Esophagus muscularis mucosa (tissue), 4 donors: ENCODE results near the gene ADAMTS20. TPM values are rescaled to one million over a fixed set of nuclear protein-coding genes. Genes with fewer than 3 reads are reported as not detected.

ENCODE experiments used
- DNase-seq: peaks from one replicate; pipeline ENCODE4 v3.0.0-alpha.2; 2017; ENCODE audit errors: extremely low spot score
- H3K27ac ChIP-seq, 4 donors: fragments of 200-600 bp; sonication (generic); replicated peaks in 1 of 4; 1 replicate in 3 of 4; 2 replicates in 1 of 4; pipeline ENCODE4 v1.5.1; 2016 to 2019; ENCODE audit warnings: mild to moderate bottlenecking in 1 of 4
- H3K27me3 ChIP-seq, 4 donors: fragments of 200-600 bp; sonication (generic); one replicate each; pipeline versions ENCODE4 v1.5.1 to v1.6.0; 2016 to 2019
- H3K36me3 ChIP-seq, 4 donors: fragments of 200-600 bp; sonication (generic); one replicate each; pipeline ENCODE4 v1.5.1; 2016 to 2019
- H3K4me1 ChIP-seq, 4 donors: fragments of 200-600 bp; sonication (generic); one replicate each; pipeline ENCODE4 v1.5.1; 2016 to 2019
- H3K4me3 ChIP-seq, 4 donors: fragments of 200-600 bp; sonication (generic); 1 replicate in 2 of 4; 2 replicates in 2 of 4; pipeline ENCODE4 v1.5.1; 2016 to 2019; ENCODE audit warnings: mild to moderate bottlenecking in 4 of 4, moderate library complexity in 1 of 4
- H3K9me3 ChIP-seq, 4 donors: fragments of 200-600 bp; sonication (generic); 1 replicate in 3 of 4; 2 replicates in 1 of 4; pipeline ENCODE4 v1.5.1; 2016 to 2019
- EP300 ChIP-seq: sonication (generic); formaldehyde crosslinking; IDR thresholded peaks from one replicate; pipeline ENCODE4 v1.6.1; 2017; ENCODE audit warnings: antibody characterized with exemption
- POLR2A ChIP-seq: fragments of 450-650 bp; IDR thresholded peaks from one replicate; pipeline ENCODE4 v1.6.1; 2017; ENCODE audit warnings: antibody characterized with exemption, moderate library complexity, mild to moderate bottlenecking, low read depth
- POLR2AphosphoS5 ChIP-seq, 2 donors: sonication (generic); formaldehyde crosslinking; IDR thresholded peaks; one replicate each; pipeline ENCODE4 v1.6.1; 2017; ENCODE audit warnings: antibody characterized with exemption in 2 of 2
- WGBS: methylation state at CpG from one replicate; pipeline ENCODE4 v1.1.5; 2018; 5-methylcytosine and 5-hydroxymethylcytosine counted together
- intact Hi-C: fragments of 100-400 bp; cut with DNase I; formaldehyde crosslinking; loops from one replicate; pipeline ENCODE4 v1.15.1; 2023
- total RNA-seq, 4 donors: library from RNA; depleted of rRNA; stranded (reverse); fragments of >200 nt; gene quantifications; one replicate each; pipeline versions ENCODE4 v1.1.0 to v1.2.1, GENCODE V29; 2016
- TF ChIP-seq, protein P1 (sequence below), 3 experiments: fragments of 200-600 bp in 2 of 3; fragments of 450-650 bp in 1 of 3; sonication (generic) in 2 of 3; IDR thresholded peaks; one replicate each; pipeline ENCODE4 v1.5.1; 2017 to 2019; ENCODE audit warnings: antibody characterized with exemption in 3 of 3, mild to moderate bottlenecking in 2 of 3, moderate library complexity in 1 of 3

Gene ADAMTS20
- total RNA-seq, 4 donors from 2014 or later: not detected

DNA sequence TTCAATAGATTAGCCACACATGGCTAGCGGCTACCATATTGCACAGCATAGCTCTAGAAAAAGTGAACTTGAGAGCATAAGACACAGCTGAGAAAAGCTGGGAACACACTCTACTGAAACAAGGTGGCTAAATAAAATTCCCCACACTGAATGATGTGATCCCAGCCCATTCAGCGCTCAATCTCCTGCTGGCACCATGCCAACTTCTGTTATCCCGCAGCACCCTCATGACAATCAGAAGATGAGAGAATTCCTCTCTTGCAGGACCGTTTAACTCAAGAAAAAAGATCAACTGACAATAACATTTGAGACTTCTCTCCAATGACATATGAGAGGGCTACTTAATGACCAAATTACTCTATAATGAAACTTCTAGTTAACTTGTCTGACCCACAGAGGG is 115.4 kb downstream of the ADAMTS20 start:
- H3K4me3 ChIP-seq: no peak overlapping the region
- no peaks in the 10 kb centered on the region for H3K4me1 ChIP-seq
- intact Hi-C loops: no loop called here
- no peaks in the 10 kb centered on the region for H3K36me3 ChIP-seq
- WGBS: 80% methylated on average over 4 of the region's 4 CpGs
- no peak for TF ChIP-seq POLR2AphosphoS5 (IDR thresholded peaks at IDR 0.05)
- TF ChIP-seq POLR2A: no peak
- TF ChIP-seq, protein P1, sequence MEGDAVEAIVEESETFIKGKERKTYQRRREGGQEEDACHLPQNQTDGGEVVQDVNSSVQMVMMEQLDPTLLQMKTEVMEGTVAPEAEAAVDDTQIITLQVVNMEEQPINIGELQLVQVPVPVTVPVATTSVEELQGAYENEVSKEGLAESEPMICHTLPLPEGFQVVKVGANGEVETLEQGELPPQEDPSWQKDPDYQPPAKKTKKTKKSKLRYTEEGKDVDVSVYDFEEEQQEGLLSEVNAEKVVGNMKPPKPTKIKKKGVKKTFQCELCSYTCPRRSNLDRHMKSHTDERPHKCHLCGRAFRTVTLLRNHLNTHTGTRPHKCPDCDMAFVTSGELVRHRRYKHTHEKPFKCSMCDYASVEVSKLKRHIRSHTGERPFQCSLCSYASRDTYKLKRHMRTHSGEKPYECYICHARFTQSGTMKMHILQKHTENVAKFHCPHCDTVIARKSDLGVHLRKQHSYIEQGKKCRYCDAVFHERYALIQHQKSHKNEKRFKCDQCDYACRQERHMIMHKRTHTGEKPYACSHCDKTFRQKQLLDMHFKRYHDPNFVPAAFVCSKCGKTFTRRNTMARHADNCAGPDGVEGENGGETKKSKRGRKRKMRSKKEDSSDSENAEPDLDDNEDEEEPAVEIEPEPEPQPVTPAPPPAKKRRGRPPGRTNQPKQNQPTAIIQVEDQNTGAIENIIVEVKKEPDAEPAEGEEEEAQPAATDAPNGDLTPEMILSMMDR (IDR thresholded peaks at IDR 0.05): no peak
- TF ChIP-seq EP300: no peak
- no peak for DNase-seq
- H3K27ac ChIP-seq: no peak overlapping the region
- H3K27me3 ChIP-seq: no peaks in the 10 kb centered on the region
- H3K9me3 ChIP-seq: no peaks in the 10 kb centered on the region

- no peak overlapping the region for H3K4me3 ChIP-seq
- H3K36me3 ChIP-seq: no peaks in the 10 kb centered on the region
- H3K4me1 ChIP-seq: no peaks in the 10 kb centered on the region
- DNase-seq: no peak
- H3K27ac ChIP-seq: no peak overlapping the region
- intact Hi-C loops: no loop called here
- H3K27me3 ChIP-seq: no peaks in the 10 kb centered on the region
- 56% methylated on average over 2 of the region's 2 CpGs for WGBS
- H3K9me3 ChIP-seq: no peaks in the 10 kb centered on the region
- no peak for TF ChIP-seq POLR2A
- TF ChIP-seq EP300: no peak
- TF ChIP-seq, protein P1 (IDR thresholded peaks at IDR 0.05): no peak
- no peak for TF ChIP-seq POLR2AphosphoS5 (IDR thresholded peaks at IDR 0.05)
Measured at GRCh38 chr12:43434614-43435013, 117.4 kb downstream of the ADAMTS20 start.

DNA sequence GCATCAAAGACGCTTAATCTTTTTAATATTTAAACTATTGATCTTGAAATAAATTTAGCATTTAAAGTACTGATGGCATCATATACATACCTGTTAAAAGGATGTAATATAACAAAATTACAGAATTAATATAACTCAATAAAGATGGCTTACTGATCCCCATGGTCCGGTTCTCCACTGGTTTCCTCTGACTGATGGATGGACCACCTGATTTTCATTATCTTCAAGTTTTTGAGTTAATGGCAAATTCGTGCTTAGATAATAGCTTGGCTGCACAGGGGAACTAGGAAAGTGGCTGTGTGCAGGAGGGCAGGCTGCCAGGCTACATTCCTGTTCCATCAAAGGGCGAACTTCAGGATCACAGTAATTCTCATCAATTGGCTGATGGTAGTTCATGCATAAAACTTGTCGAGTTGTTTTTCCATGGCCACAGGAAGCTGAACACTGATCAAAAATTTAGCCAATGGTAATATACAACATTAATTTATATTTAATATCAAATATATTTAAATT is 123.9 kb downstream of the ADAMTS20 start:
- intact Hi-C loops: no loop called here
- no peak overlapping the region for H3K27ac ChIP-seq
- no peaks in the 10 kb centered on the region for H3K4me1 ChIP-seq
- 73% methylated on average over 5 of the region's 5 CpGs for WGBS
- H3K27me3 ChIP-seq: no peaks in the 10 kb centered on the region
- H3K9me3 ChIP-seq: no peaks in the 10 kb centered on the region
- H3K36me3 ChIP-seq: no peaks in the 10 kb centered on the region
- no peak overlapping the region for H3K4me3 ChIP-seq
- no peak for DNase-seq
- TF ChIP-seq, protein P1 (IDR thresholded peaks at IDR 0.05): no peak
- TF ChIP-seq EP300 (no peak), POLR2A (no peak), POLR2AphosphoS5 (IDR thresholded peaks at IDR 0.05) (no peak)

- TF ChIP-seq POLR2A (no peak), EP300 (no peak), POLR2AphosphoS5 (IDR thresholded peaks at IDR 0.05) (no peak)
- TF ChIP-seq, protein P1 (IDR thresholded peaks at IDR 0.05): no peak
- no peak overlapping the region for H3K27ac ChIP-seq
- no peaks in the 10 kb centered on the region for H3K27me3 ChIP-seq
- no peaks in the 10 kb centered on the region for H3K4me1 ChIP-seq
- no peak for DNase-seq
- WGBS: 98% methylated on average over 3 of the region's 3 CpGs
- no peaks in the 10 kb centered on the region for H3K9me3 ChIP-seq
- intact Hi-C loops: no loop called here
- H3K36me3 ChIP-seq: no peaks in the 10 kb centered on the region
- H3K4me3 ChIP-seq: no peak overlapping the region
Measured at GRCh38 chr12:43425361-43425760, 126.6 kb downstream of the ADAMTS20 start.

GRCh38 chr12:43416981-43417380 is 135.0 kb downstream of the ADAMTS20 start:
- H3K9me3 ChIP-seq: no peaks in the 10 kb centered on the region
- intact Hi-C loops: no loop called here
- no peak for DNase-seq
- H3K4me1 ChIP-seq: no peaks in the 10 kb centered on the region
- TF ChIP-seq POLR2A (no peak), EP300 (no peak), POLR2AphosphoS5 (IDR thresholded peaks at IDR 0.05) (no peak)
- TF ChIP-seq, protein P1 (IDR thresholded peaks at IDR 0.05): no peak
- H3K27me3 ChIP-seq: no peaks in the 10 kb centered on the region
- no peak overlapping the region for H3K4me3 ChIP-seq
- no peaks in the 10 kb centered on the region for H3K36me3 ChIP-seq
- H3K27ac ChIP-seq: no peak overlapping the region
